ENCODE results near the gene OR4D5. TPM values are rescaled to one million over a fixed set of nuclear protein-coding genes. Genes with fewer than 3 reads are reported as not detected.
A peak's percentile ranks its signal among the peaks of the same experiment; 100 is the strongest.

Gene OR4D5
- total and polyA plus RNA-seq, 2 experiments from 2014 or later, result 0.15 TPM; not detected in 1

- DNase-seq (ENCODE audit: low read depth in 1 of 2, low spot score in 1 of 2), result no peak
- no peak overlapping the region for H3K4me3 ChIP-seq
- no peaks in the 10 kb centered on the region for H3K9me3 ChIP-seq (ENCODE audit: low read depth)
- no peak overlapping the region for H3K27ac ChIP-seq
- H3K27me3 ChIP-seq, result no peaks in the 10 kb centered on the region
- H3K4me1 ChIP-seq (ENCODE audit: low read depth), result no peaks in the 10 kb centered on the region
- no peaks in the 10 kb centered on the region for H3K36me3 ChIP-seq
- TF ChIP-seq CTCF (IDR thresholded peaks at IDR 0.05; ENCODE audit: low read depth, low read length), result no peak
Observed at GRCh38 chr11:123956752-123957151, 17.3 kb downstream of the OR4D5 start.

GRCh38 chr11:123973816-123974215 lies 34.4 kb downstream of the OR4D5 start:
- Histone ChIP-seq H3K9me3 (ENCODE audit: low read depth) (no peaks in the 10 kb centered on the region), H3K36me3 (no peaks in the 10 kb centered on the region), H3K27ac (no peak overlapping the region), H3K27me3 (no peaks in the 10 kb centered on the region), H3K4me3 (no peak overlapping the region), H3K4me1 (ENCODE audit: low read depth) (no peaks in the 10 kb centered on the region)
- TF ChIP-seq CTCF (IDR thresholded peaks at IDR 0.05; ENCODE audit: low read depth, low read length), result no peak
- DNase-seq (ENCODE audit: low read depth in 1 of 2, low spot score in 1 of 2), result peak in 1 of 2 donors; percentile 78

- TF ChIP-seq CTCF (IDR thresholded peaks at IDR 0.05; ENCODE audit: low read depth, low read length), result no peak
- Histone ChIP-seq H3K27ac (no peak overlapping the region), H3K4me3 (no peak overlapping the region), H3K4me1 (ENCODE audit: low read depth) (no peaks in the 10 kb centered on the region), H3K27me3 (no peaks in the 10 kb centered on the region), H3K9me3 (ENCODE audit: low read depth) (no peaks in the 10 kb centered on the region), H3K36me3 (no peaks in the 10 kb centered on the region)
- DNase-seq (ENCODE audit: low read depth in 1 of 2, low spot score in 1 of 2), result no peak
Observed at GRCh38 chr11:123976770-123977560, 37.5 kb downstream of the OR4D5 start.

GRCh38 chr11:123977731-123978347 lies 38.4 kb downstream of the OR4D5 start, which contains the start of gene OR10S1:
TSS of gene OR10S1 (minus strand) at chr11:123977781. CDS start at chr11:123977664, 117 bp downstream.
- Histone ChIP-seq H3K9me3 (ENCODE audit: low read depth) (no peaks in the 10 kb centered on the region), H3K27me3 (no peaks in the 10 kb centered on the region), H3K36me3 (no peaks in the 10 kb centered on the region), H3K4me1 (ENCODE audit: low read depth) (no peaks in the 10 kb centered on the region), H3K4me3 (no peak within 1 kb of the TSS), H3K27ac (no peak within 1 kb of the TSS)
- DNase-seq (ENCODE audit: low read depth in 1 of 2, low spot score in 1 of 2), result peak in 1 of 2 donors; percentile 6
- TF ChIP-seq CTCF (IDR thresholded peaks at IDR 0.05; ENCODE audit: low read depth, low read length), result no peak

GRCh38 chr11:123979311-123979710 lies 39.9 kb downstream of the OR4D5 start:
- TF ChIP-seq CTCF (IDR thresholded peaks at IDR 0.05; ENCODE audit: low read depth, low read length), result no peak
- DNase-seq (ENCODE audit: low read depth in 1 of 2, low spot score in 1 of 2), result no peak
- Histone ChIP-seq H3K4me3 (no peak overlapping the region), H3K27me3 (no peaks in the 10 kb centered on the region), H3K9me3 (ENCODE audit: low read depth) (no peaks in the 10 kb centered on the region), H3K36me3 (no peaks in the 10 kb centered on the region), H3K27ac (no peak overlapping the region), H3K4me1 (ENCODE audit: low read depth) (no peaks in the 10 kb centered on the region)

Other genes with a start within 250 kb of the OR4D5 start
- 11.8 and 12.0 TPM in 2 replicates for gene ZNF202, start 198.0 kb upstream of the OR4D5 start, total RNA-seq
- 4.8 and 8.3 TPM in 2 replicates for gene ZNF202, start 198.0 kb upstream of the OR4D5 start, polyA plus RNA-seq
- not detected in 2 replicates for gene OR6X1, start 185.1 kb upstream of the OR4D5 start, total RNA-seq
- gene OR6X1, start 185.1 kb upstream of the OR4D5 start, polyA plus RNA-seq, result not detected in 2 replicates
- not detected in 2 replicates for gene OR6M1, start 133.3 kb upstream of the OR4D5 start, total RNA-seq
- gene OR6M1, start 133.3 kb upstream of the OR4D5 start, polyA plus RNA-seq, result not detected in 2 replicates
- not detected in 2 replicates for gene TMEM225, start 53.9 kb upstream of the OR4D5 start, total RNA-seq
- gene TMEM225, start 53.9 kb upstream of the OR4D5 start, polyA plus RNA-seq, result not detected in 2 replicates
- not detected in 2 replicates for gene OR8D4, start 37.5 kb upstream of the OR4D5 start, total RNA-seq
- gene OR8D4, start 37.5 kb upstream of the OR4D5 start, polyA plus RNA-seq, result not detected in 2 replicates
- not detected in 2 replicates for gene OR6T1, start 4.2 kb downstream of the OR4D5 start, total RNA-seq
- gene OR6T1, start 4.2 kb downstream of the OR4D5 start, polyA plus RNA-seq, result not detected in 2 replicates
- not detected in 2 replicates for gene OR10S1, start 38.2 kb downstream of the OR4D5 start, total RNA-seq
- not detected in 2 replicates for gene OR10S1, start 38.2 kb downstream of the OR4D5 start, polyA plus RNA-seq
- gene OR10G6, start 55.5 kb downstream of the OR4D5 start, total RNA-seq, result not detected in 2 replicates
- gene OR10G6, start 55.5 kb downstream of the OR4D5 start, polyA plus RNA-seq, result not detected in 2 replicates
- gene OR10G4, start 73.4 kb downstream of the OR4D5 start, total RNA-seq, result not detected in 2 replicates
- not detected in 2 replicates for gene OR10G4, start 73.4 kb downstream of the OR4D5 start, polyA plus RNA-seq
- not detected in 2 replicates for gene OR10G9, start 83.4 kb downstream of the OR4D5 start, total RNA-seq
- not detected in 2 replicates for gene OR10G9, start 83.4 kb downstream of the OR4D5 start, polyA plus RNA-seq
- not detected in 2 replicates for gene OR10G8, start 87.2 kb downstream of the OR4D5 start, total RNA-seq
- not detected in 2 replicates for gene OR10G8, start 87.2 kb downstream of the OR4D5 start, polyA plus RNA-seq
- gene OR10G7, start 101.7 kb downstream of the OR4D5 start, total RNA-seq, result not detected in 2 replicates
- not detected in 2 replicates for gene OR10G7, start 101.7 kb downstream of the OR4D5 start, polyA plus RNA-seq
- gene VWA5A, start 175.8 kb downstream of the OR4D5 start, total RNA-seq, result 20.8 and 28.9 TPM in 2 replicates
- 34.1 and 37.6 TPM in 2 replicates for gene VWA5A, start 175.8 kb downstream of the OR4D5 start, polyA plus RNA-seq
- not detected in 2 replicates for gene OR10D3, start 243.7 kb downstream of the OR4D5 start, total RNA-seq
- not detected in 2 replicates for gene OR10D3, start 243.7 kb downstream of the OR4D5 start, polyA plus RNA-seq